HG03066 (cell line): ENCODE results near the gene SLC6A8.
"Not testable (repeated sequence)": the region's sequence is repeated elsewhere in the genome, so short reads cannot be mapped to it uniquely, and the experiment has no call there.

ENCODE experiments used
- ATAC-seq: cut with Tn5 transposase; IDR thresholded peaks from one replicate; pipeline ENCODE4 v1.9.1; 2021; ENCODE audit warnings: low read depth; ENCODE audit not compliant: unreplicated experiment

The SLC6A8 gene

GRCh38 chrX:153742796-153743467 lies 55.2 kb downstream of the SLC6A8 start:
- ATAC-seq, result not testable (repeated sequence)

DNA sequence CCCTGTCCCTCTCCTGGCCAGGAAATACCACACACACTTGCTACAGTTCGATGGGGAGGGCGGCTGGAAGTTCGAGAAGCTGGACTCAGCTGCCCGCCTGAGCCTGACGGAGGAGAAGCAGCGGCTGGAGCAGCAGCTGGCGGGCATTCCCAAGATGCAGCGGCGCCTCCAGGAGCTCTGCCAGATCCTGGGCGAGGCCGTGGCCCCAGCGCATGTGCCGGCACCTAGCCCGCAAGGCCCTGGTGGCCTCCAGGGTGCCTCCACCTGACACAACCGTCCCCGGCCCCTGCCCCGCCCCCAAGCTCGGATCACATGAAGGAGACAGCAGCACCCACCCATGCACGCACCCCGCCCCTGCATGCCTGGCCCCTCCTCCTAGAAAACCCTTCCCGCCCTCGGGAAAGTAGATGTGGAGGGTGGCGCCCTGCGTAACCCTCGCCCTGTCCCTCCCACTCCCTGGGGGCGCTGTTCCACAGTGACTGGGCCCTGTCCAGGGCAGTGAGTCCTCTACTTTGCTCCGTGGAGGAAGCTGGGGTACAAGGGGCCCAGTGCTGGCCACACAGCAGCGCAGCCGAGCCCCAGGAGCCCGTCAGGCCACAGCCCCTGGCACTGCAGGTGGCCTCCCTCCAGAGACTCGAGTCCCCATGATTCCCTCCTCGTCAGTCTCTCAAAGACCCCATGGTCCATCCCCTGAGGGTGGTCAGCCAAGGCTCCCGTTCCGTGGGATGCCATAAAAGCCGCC lies 55.9 kb downstream of the SLC6A8 start:
- not testable (repeated sequence) for ATAC-seq

GRCh38 chrX:153744210-153745066 lies 56.7 kb downstream of the SLC6A8 start:
- ATAC-seq, result no peak

- ATAC-seq, result not testable (repeated sequence)
Observed at GRCh38 chrX:153745067-153745433, 57.3 kb downstream of the SLC6A8 start.
